Immature natural killer cell (primary cell): Measurements from ENCODE around the gene OPA1. TPM values are rescaled to one million over a fixed set of nuclear protein-coding genes. Genes with fewer than 3 reads are reported as not detected.

ENCODE experiments used
- DNase-seq, 3 donors: peaks; one replicate each; pipeline ENCODE4 v3.0.0; 2022; ENCODE audit warnings: mixed read lengths in 1 of 3
- H3K27ac Mint-ChIP-seq, 6 donors: one replicate each; pipeline ENCODE4 v1.8.0; 2020; ENCODE audit warnings: mixed read lengths in 6 of 6, mild to moderate bottlenecking in 5 of 6, inconsistent platforms in 4 of 6, moderate library complexity in 3 of 6
- H3K27me3 Mint-ChIP-seq, 3 donors: one replicate each; pipeline ENCODE4 v1.8.0; 2020 to 2021; ENCODE audit warnings: low read depth in 3 of 3, mild to moderate bottlenecking in 3 of 3, mixed read lengths in 3 of 3, moderate library complexity in 3 of 3, inconsistent platforms in 1 of 3
- H3K36me3 Mint-ChIP-seq, 3 donors: one replicate each; pipeline ENCODE4 v1.8.0; 2020; ENCODE audit warnings: mixed read lengths in 3 of 3, inconsistent platforms in 2 of 3, mild to moderate bottlenecking in 2 of 3
- H3K4me1 Mint-ChIP-seq, 2 donors: one replicate each; pipeline ENCODE4 v1.8.0; 2020; ENCODE audit warnings: inconsistent platforms in 2 of 2, mild to moderate bottlenecking in 2 of 2, mixed read lengths in 2 of 2, moderate library complexity in 1 of 2
- H3K4me3 Mint-ChIP-seq, 5 donors: one replicate each; pipeline ENCODE4 v1.8.0; 2020; ENCODE audit warnings: mild to moderate bottlenecking in 5 of 5, mixed read lengths in 5 of 5, inconsistent platforms in 3 of 5, moderate library complexity in 3 of 5
- H3K9me3 Mint-ChIP-seq, 6 donors: one replicate each; pipeline ENCODE4 v1.8.0; 2020; ENCODE audit warnings: mild to moderate bottlenecking in 6 of 6, mixed read lengths in 6 of 6, inconsistent platforms in 4 of 6, moderate library complexity in 3 of 6
- polyA plus RNA-seq, 3 donors: library from polyadenylated mRNA; unstranded; fragments of 300-500 nt; fragmentation: Illumina TruSeq; gene quantifications; one replicate each; pipeline ENCODE4 v1.2.3, GENCODE V29; 2021

The OPA1 gene
- polyA plus RNA-seq, 3 donors from 2014 or later = 14.5 to 27.3 (median 15.7) TPM

DNA sequence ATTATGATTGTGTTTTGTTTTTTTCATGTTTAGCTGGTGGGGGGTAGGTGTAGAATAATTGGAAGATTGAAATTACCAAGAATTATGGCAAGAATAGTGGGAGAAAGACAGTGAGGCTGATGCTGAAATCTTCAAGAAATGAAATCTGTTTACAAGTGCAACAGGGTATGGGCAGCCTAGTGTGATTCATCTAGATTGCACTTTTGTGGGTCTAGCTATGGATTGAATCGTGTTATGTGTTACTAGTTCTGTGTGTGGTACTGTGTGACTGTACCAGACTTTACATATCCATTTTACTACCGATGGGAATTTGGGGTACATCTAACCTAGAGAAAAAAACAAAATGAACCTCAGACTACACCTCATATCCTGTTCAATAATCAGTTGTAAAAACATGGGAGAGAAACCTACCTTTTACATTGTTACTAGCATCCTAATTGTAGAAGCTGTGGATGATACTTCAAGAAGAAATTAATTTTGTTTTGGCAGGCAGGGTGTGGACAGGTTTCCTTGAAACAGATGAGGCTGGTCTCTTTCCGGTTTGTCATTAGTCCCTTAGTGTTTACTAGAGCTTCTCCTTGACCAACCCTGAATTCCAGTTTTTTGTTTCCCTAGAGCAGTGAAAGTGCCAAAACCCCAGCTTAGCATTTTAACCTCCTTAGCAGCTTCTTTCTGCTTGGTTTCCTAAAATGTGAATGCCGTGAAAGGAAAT is 47.9 kb downstream of the OPA1 start:
- Mint-ChIP-seq H3K9me3 (no peaks in the 10 kb centered on the region), H3K27ac (no peak overlapping the region), H3K27me3 (no peaks in the 10 kb centered on the region), H3K4me3 (no peak overlapping the region), H3K36me3 (peaks cover 8 to 19% (median 15%) of the 10 kb centered on the region in 3 donors), H3K4me1 (no peaks in the 10 kb centered on the region)
- no peak for DNase-seq

DNA sequence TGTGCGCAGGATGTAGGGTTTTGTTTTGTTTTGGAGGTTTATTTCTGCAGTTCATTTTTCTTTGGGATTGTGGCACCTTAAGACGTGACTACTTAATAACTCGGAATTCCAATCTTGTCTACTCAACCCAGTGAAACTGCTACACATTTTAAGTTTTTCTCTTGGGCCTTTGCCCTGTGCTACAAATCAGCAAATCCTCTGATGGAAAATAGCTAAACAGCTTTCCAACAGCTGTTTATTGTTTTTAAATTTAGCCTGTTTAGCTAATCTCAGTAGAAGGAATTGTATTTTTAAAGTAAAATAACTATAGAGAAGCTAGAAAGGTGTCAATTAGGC is 48.4 kb downstream of the OPA1 start:
- H3K27ac Mint-ChIP-seq = no peak overlapping the region
- H3K36me3 Mint-ChIP-seq = peaks cover 11 to 20% (median 13%) of the 10 kb centered on the region in 3 donors
- H3K4me1 Mint-ChIP-seq = no peaks in the 10 kb centered on the region
- H3K27me3 Mint-ChIP-seq = no peaks in the 10 kb centered on the region
- H3K9me3 Mint-ChIP-seq = no peaks in the 10 kb centered on the region
- DNase-seq = no peak
- no peak overlapping the region for H3K4me3 Mint-ChIP-seq

GRCh38 chr3:193645806-193646205 is 52.8 kb downstream of the OPA1 start:
- Mint-ChIP-seq H3K4me3 (no peak overlapping the region), H3K4me1 (no peaks in the 10 kb centered on the region), H3K27me3 (no peaks in the 10 kb centered on the region), H3K9me3 (no peaks in the 10 kb centered on the region), H3K36me3 (peaks cover 21 to 38% (median 25%) of the 10 kb centered on the region in 3 donors), H3K27ac (no peak overlapping the region)
- DNase-seq = no peak

DNA sequence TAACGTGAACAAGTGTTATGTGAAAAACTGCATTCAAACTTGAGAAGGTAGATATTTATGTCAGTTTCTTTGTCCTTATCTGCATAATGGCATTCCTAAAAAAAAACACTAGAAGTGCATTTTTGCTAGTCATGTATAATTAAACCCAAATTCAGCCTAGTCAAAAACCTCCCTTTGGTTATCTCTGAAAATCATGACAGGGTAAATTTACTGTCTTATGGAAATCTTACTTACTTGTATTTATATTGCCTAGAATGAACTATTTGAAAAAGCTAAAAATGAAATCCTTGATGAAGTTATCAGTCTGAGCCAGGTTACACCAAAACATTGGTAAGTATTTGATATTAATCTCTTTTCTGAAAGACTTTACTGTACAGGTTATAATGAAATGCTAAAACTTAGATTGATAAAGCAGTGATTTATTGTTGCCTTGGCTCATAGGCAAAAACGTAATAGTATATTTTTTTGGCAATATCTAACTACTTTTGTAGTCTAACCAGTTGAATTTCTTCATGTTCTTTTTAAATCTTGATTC is 55.6 kb downstream of the OPA1 start:
- H3K4me3 Mint-ChIP-seq = no peak overlapping the region
- no peaks in the 10 kb centered on the region for H3K4me1 Mint-ChIP-seq
- H3K27ac Mint-ChIP-seq = no peak overlapping the region
- DNase-seq = no peak
- H3K27me3 Mint-ChIP-seq = no peaks in the 10 kb centered on the region
- H3K9me3 Mint-ChIP-seq = no peaks in the 10 kb centered on the region
- H3K36me3 Mint-ChIP-seq = peaks cover 21 to 43% (median 25%) of the 10 kb centered on the region in 3 donors

GRCh38 chr3:193650585-193650984 is 57.6 kb downstream of the OPA1 start:
- H3K27ac Mint-ChIP-seq = no peak overlapping the region
- peaks cover 17 to 47% (median 27%) of the 10 kb centered on the region in 3 donors for H3K36me3 Mint-ChIP-seq

DNA sequence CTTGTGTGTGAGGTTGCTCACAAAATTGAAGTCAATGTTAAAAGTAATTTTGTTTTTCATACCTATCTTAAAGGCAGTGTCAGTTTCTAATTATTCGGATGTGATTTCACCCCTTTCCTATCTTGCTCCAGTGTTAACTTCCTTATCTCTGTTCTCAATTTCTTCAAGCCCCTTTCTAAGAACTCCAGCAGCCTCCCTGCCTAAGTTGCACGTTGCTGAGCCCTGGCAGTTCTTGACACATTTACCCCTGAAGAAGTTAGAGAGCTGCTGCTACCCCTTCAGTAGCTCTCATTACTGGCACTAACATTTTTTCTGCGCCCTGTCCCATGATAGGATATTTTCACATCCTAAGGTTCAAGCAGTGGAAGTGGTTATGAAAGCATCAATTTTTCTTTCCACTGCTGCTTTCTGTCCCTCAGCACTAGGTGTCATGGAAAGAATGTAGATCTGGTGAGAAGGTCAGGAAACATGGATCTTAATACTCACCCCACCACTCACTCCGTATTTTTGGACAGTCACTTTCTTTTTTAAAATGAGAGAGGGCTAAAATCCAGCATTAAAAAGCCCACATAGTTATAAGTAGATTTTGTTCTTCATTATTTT is 62.9 kb downstream of the OPA1 start:
- peak overlapping the region in 1 of 6 donors; percentile 30 for H3K27ac Mint-ChIP-seq
- no peak overlapping the region for H3K4me3 Mint-ChIP-seq
- H3K36me3 Mint-ChIP-seq = peaks cover 10 to 52% (median 33%) of the 10 kb centered on the region in 3 donors
- no peak for DNase-seq
- no peaks in the 10 kb centered on the region for H3K4me1 Mint-ChIP-seq
- H3K27me3 Mint-ChIP-seq = no peaks in the 10 kb centered on the region
- H3K9me3 Mint-ChIP-seq = no peaks in the 10 kb centered on the region

More at GRCh38 chr3:193650585-193650984, 57.6 kb downstream of the OPA1 start:
- no peaks in the 10 kb centered on the region for H3K4me1 Mint-ChIP-seq
- no peak overlapping the region for H3K4me3 Mint-ChIP-seq
- no peaks in the 10 kb centered on the region for H3K27me3 Mint-ChIP-seq
- no peaks in the 10 kb centered on the region for H3K9me3 Mint-ChIP-seq
- no peak for DNase-seq

DNA sequence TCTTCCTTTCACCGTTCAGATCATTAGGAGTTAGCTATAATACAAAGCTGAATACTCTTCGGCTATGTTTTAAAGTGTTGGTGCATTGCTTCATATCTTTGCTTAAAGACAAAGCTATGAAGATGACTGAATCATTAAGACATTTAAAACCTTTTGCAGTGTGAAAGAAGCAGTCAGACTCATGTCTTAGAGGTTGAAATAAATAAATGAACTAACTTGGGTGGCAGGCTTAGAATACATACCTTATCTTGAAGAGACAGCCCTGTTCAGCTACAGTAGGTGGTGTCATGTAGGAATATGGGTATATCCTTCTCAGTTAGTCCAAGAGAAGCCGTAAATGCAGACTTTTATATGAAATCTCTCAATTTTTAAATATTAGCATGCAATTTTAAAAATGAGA is 63.4 kb downstream of the OPA1 start:
- Mint-ChIP-seq H3K36me3 (peaks cover 10 to 57% (median 36%) of the 10 kb centered on the region in 3 donors), H3K27ac (peak overlapping the region in 1 of 6 donors; percentile 30), H3K27me3 (no peaks in the 10 kb centered on the region), H3K9me3 (no peaks in the 10 kb centered on the region), H3K4me3 (no peak overlapping the region), H3K4me1 (no peaks in the 10 kb centered on the region)
- no peak for DNase-seq

- DNase-seq = no peak
- H3K4me1 Mint-ChIP-seq = no peaks in the 10 kb centered on the region
- peaks cover 10 to 60% (median 36%) of the 10 kb centered on the region in 3 donors for H3K36me3 Mint-ChIP-seq
- no peaks in the 10 kb centered on the region for H3K9me3 Mint-ChIP-seq
- no peak overlapping the region for H3K4me3 Mint-ChIP-seq
- no peaks in the 10 kb centered on the region for H3K27me3 Mint-ChIP-seq
- no peak overlapping the region for H3K27ac Mint-ChIP-seq
These were observed 63.9 kb downstream of the OPA1 start for GRCh38 chr3:193656878-193657282.

DNA sequence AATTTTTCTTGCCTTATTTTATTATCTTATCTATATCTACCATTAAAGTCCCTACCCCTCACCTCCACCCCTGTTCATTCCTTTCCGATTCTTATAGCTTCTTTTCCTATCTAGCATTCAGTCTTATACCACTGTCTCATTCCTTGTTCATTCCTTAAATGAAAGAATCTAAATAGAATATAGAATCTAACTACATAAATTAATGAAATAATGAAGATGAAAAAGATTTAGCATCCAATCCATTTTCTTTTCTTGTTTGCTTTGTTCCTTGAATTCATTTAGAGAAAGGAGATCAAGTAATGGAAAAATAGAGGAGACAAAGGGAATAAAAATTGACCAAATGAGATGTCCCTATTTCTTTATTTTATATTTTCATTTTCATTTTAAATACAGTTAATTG is 67.2 kb downstream of the OPA1 start:
- no peak for DNase-seq
- H3K27me3 Mint-ChIP-seq = no peaks in the 10 kb centered on the region
- no peak overlapping the region for H3K27ac Mint-ChIP-seq
- H3K4me1 Mint-ChIP-seq = no peaks in the 10 kb centered on the region
- peaks cover 14 to 55% (median 46%) of the 10 kb centered on the region in 3 donors for H3K36me3 Mint-ChIP-seq
- no peaks in the 10 kb centered on the region for H3K9me3 Mint-ChIP-seq
- H3K4me3 Mint-ChIP-seq = no peak overlapping the region

DNA sequence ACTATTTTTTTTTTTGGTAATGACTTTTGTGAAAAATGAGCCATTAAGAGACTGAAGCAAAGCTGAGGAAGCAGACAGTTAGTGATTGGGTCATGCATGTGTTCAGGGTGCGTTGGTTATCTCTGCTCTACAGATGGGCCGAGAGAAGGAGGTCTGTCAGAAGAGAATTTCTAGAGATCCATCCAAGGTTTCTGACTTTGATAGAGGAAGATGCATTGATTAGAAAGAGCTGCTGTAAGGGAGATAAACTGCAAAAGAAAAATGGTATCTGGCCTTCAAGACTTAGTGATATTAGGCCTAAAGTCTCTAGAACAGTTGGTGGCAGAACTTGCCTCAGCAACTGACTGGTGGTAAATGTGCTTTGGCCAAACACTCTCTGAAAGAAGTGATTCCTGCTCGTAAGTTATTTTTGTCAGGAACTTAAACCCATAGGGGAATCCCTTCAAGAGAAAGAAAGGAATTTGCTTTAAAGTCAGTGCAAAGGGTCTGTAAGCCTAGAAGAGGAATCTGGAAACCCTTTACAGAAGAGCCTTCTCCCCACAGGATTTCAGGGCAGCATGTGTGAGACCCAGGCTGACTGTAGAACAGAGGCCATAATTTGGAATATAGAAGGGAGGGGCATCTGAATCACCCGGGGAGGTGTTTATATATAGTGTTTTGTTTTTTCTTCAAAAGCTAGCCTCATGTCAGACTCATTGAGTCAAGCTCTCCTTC is 67.8 kb downstream of the OPA1 start:
- Mint-ChIP-seq H3K36me3 (peaks cover 14 to 53% (median 40%) of the 10 kb centered on the region in 3 donors), H3K27ac (peak overlapping the region in 2 of 6 donors; percentile 18 to 72)

GRCh38 chr3:193662757-193663322 is 69.8 kb downstream of the OPA1 start:
- Mint-ChIP-seq H3K4me3 (no peak overlapping the region), H3K36me3 (peaks cover 13 to 41% (median 26%) of the 10 kb centered on the region in 3 donors), H3K4me1 (no peaks in the 10 kb centered on the region), H3K9me3 (no peaks in the 10 kb centered on the region), H3K27me3 (no peaks in the 10 kb centered on the region), H3K27ac (no peak overlapping the region)
- DNase-seq = no peak

More for the DNA sequence above, 67.8 kb downstream of the OPA1 start:
- no peaks in the 10 kb centered on the region for H3K27me3 Mint-ChIP-seq
- DNase-seq = no peak
- H3K4me1 Mint-ChIP-seq = no peaks in the 10 kb centered on the region
- no peak overlapping the region for H3K4me3 Mint-ChIP-seq
- H3K9me3 Mint-ChIP-seq = no peaks in the 10 kb centered on the region

DNA sequence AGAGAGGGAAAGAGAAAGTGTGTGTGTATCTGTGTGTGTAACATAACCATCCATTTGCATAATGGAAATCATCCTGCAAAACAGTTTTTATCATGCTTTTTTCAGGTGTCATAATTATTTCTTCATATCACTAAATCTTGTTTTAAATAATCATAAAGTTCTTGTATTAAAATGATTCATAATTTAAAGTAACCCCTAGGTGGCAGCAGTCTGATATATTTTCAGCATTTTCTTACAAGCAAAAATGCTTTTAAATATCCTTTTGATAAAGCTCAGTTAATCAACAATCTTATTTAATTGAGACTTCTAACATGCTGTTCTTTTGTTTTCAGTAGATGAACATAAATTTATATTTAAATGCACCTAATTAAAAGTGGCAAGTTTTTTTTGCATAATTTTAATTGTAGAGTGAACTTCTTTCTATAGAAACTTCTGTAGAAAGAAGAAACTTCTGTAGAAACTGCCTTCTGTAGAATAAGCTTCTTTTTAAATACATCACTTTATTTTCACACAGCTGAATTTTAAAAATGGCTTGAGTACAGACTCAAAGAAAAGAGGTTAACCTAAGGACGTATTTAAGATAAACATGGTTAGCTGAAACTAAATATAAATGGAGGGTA is 72.5 kb downstream of the OPA1 start:
- H3K9me3 Mint-ChIP-seq = no peaks in the 10 kb centered on the region
- no peaks in the 10 kb centered on the region for H3K4me1 Mint-ChIP-seq
- H3K27ac Mint-ChIP-seq = no peak overlapping the region
- H3K36me3 Mint-ChIP-seq = peaks cover 20 to 47% (median 30%) of the 10 kb centered on the region in 3 donors
- H3K27me3 Mint-ChIP-seq = no peaks in the 10 kb centered on the region
- no peak overlapping the region for H3K4me3 Mint-ChIP-seq
- peak in 2 of 3 donors; percentile 4 to 21 for DNase-seq

DNA sequence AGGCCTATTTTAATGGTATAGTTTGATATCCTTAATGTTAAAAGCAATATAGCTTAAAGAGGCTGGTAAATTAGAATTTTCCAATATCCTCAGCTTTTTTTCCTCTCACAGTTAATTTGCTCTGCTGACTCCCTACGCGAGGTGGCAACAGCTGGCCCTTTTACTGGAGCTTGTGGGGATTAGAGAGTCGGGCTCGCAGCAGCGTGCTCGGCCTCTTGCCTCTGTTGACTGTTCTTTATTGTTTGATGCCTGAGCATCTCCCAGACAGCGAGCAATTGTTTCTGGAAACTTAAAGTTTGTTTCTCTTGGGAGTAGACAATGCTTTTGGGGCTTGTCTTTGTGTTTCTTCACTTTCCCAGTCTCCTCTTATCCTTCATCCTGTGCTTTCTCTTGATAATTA is 80.8 kb downstream of the OPA1 start:
- H3K4me3 Mint-ChIP-seq = no peak overlapping the region
- peaks cover 0 to 3% (median 0%) of the 10 kb centered on the region in 3 donors for H3K27me3 Mint-ChIP-seq
- H3K27ac Mint-ChIP-seq = peak overlapping the region in 1 of 6 donors; percentile 39
- DNase-seq = no peak
- no peaks in the 10 kb centered on the region for H3K4me1 Mint-ChIP-seq
- H3K36me3 Mint-ChIP-seq = peaks cover 8 to 46% (median 25%) of the 10 kb centered on the region in 3 donors
- H3K9me3 Mint-ChIP-seq = no peaks in the 10 kb centered on the region
